Aorta (tissue), 5 donors: ENCODE results near the gene FOXL2. TPM values are rescaled to one million over a fixed set of nuclear protein-coding genes. Genes with fewer than 3 reads are reported as not detected.
A peak's percentile ranks its signal among the peaks of the same experiment; 100 is the strongest.

Experiments
- ATAC-seq: fragments of 200-7000 bp; cut with Tn5 transposase; one replicate; pipeline ENCODE4 v1.9.1; 2022; ENCODE audit warnings: moderate library complexity; ENCODE audit not compliant: low FRiP score
- DNase-seq, 2 donors: peaks; one replicate each; pipeline ENCODE4 v3.0.0-alpha.2; 2020
- H3K27ac ChIP-seq, 2 donors: one replicate each; pipeline ENCODE4 v1.5.1; 2013; ENCODE audit warnings: low read length in 2 of 2, mild to moderate bottlenecking in 2 of 2, moderate library complexity in 2 of 2, control low read depth in 1 of 2, inconsistent platforms in 1 of 2, low read depth in 1 of 2
- H3K27me3 ChIP-seq, 2 donors: one replicate each; pipeline ENCODE4 v1.6.1; 2013; ENCODE audit warnings: control low read depth in 1 of 2, low read length in 1 of 2, mild to moderate bottlenecking in 1 of 2, moderate library complexity in 1 of 2; ENCODE audit not compliant: insufficient read depth in 2 of 2, control insufficient read depth in 1 of 2
- H3K36me3 ChIP-seq, 2 donors: one replicate each; pipeline ENCODE4 v1.6.1; 2013; ENCODE audit warnings: control low read depth in 1 of 2, low read length in 1 of 2, mild to moderate bottlenecking in 1 of 2; ENCODE audit not compliant: insufficient read depth in 2 of 2, control insufficient read depth in 1 of 2
- H3K4me1 ChIP-seq, 2 donors: one replicate each; pipeline ENCODE4 v1.6.1; 2013; ENCODE audit warnings: low read length in 2 of 2, control low read depth in 1 of 2, mild to moderate bottlenecking in 1 of 2, moderate library complexity in 1 of 2; ENCODE audit not compliant: insufficient read depth in 2 of 2, control insufficient read depth in 1 of 2
- H3K4me3 ChIP-seq, 2 donors: one replicate each; pipeline ENCODE4 v1.5.1; 2013; ENCODE audit warnings: low read length in 2 of 2, control low read depth in 1 of 2, mild to moderate bottlenecking in 1 of 2
- H3K9me3 ChIP-seq: one replicate; pipeline ENCODE4 v1.6.1; 2013; ENCODE audit warnings: mild to moderate bottlenecking, low read length; ENCODE audit not compliant: control insufficient read depth
- WGBS, 2 donors: extraction: QIAGEN DNeasy Blood & Tissue Kit; methylation state at CpG; one replicate each; pipeline ENCODE4 v1.1.7; 2013; 5-methylcytosine and 5-hydroxymethylcytosine counted together
- intact Hi-C, 2 donors: fragments of 100-400 bp; cut with DNase I; formaldehyde crosslinking; loops; one replicate each; pipeline versions ENCODE4 v1.14.2 to v1.15.0; 2022
- polyA plus RNA-seq, 2 donors: library from polyadenylated mRNA; stranded (reverse); fragments of 200-250 nt; gene quantifications; one replicate each; pipeline ENCODE4 v1.2.3, GENCODE V29; 2013
- total RNA-seq, 2 donors: library from RNA; stranded (reverse); fragmentation: NEBNext Ultra II Directional; extraction: Animal tissue kit (Norgen Biotek cat#: 25700); gene quantifications; one replicate each; pipeline ENCODE4 v1.2.1, GENCODE V29; 2021
- donor health status: healthy with polysubstance abuse.
- donor health status: Bipolar disorder and iron deficiency.
- donor health status: DM: no; HTN: no; CAD: no.
- donor health status: DM: no; HTN: no; CAD: no.
- donor health status: DM: yes; HTN: yes; CAD: no.

FOXL2 gene
- total and polyA plus RNA-seq, 4 donors, result not detected

DNA sequence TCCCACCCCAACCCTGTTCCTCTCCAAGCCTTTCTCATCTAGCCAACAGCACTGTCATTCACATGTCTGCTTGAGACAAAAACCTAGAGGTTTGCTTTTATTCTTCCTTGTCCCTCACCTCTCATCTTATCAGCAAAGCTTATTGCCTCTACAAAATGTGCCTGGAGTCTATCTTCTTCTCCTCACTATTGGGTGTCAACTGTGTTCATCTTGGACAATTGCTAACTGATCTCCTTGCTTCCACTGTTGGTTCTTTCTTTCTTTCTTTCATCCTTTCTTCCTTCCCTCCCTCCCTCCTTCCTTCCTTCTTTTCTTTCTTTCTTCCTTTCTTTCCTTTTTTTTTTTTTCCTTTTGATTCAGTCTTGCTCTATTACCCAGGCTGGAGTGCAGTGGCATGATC lies 48.2 kb downstream of the FOXL2 start:
- Histone ChIP-seq H3K9me3 (no peaks in the 10 kb centered on the region), H3K27ac (no peak overlapping the region)

DNA sequence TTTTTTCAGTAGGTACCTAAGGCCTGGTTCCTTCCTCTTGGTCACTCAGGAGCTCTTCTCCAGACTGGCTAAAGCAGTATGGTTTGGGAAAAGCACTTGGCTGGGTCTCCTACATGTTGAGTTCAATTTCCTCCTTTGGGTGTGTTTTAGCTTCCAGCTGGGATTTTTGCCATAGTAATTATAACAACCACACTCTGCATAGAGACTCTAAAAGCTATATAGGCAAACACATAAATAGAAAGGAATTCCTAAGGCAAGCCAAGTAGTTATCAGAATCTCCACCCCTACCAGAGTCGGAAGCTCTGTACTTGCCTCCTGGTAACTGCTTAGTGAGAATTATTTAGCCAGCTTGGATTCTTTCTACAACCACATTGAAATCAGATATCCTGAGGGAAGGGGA lies 48.6 kb downstream of the FOXL2 start:
- no peaks in the 10 kb centered on the region for H3K27me3 ChIP-seq
- H3K9me3 ChIP-seq, result no peaks in the 10 kb centered on the region
- peaks cover 0 to 6% of the 10 kb centered on the region in 2 donors for H3K4me1 ChIP-seq
- H3K4me3 ChIP-seq, result no peak overlapping the region
- H3K36me3 ChIP-seq, result no peaks in the 10 kb centered on the region
- intact Hi-C loops, result no loop called here
- ATAC-seq (peak; percentile 64), DNase-seq (no peak)
- WGBS, 2 donors, result 5 to 10% methylated on average over 1 of the region's 1 CpG
- H3K27ac ChIP-seq, result no peak overlapping the region

More for the DNA sequence above, 48.2 kb downstream of the FOXL2 start:
- no peaks in the 10 kb centered on the region for H3K36me3 ChIP-seq
- intact Hi-C loops, result no loop called here
- no peaks in the 10 kb centered on the region for H3K27me3 ChIP-seq
- ATAC-seq, result no peak
- H3K4me3 ChIP-seq, result no peak overlapping the region
- peaks cover 0 to 6% of the 10 kb centered on the region in 2 donors for H3K4me1 ChIP-seq
- DNase-seq, result no peak

Other genes with a start within 250 kb of the FOXL2 start
- gene PIK3CB, start 112.2 kb downstream of the FOXL2 start, total RNA-seq, result 10 to 100 TPM; 27.2 to 29.8 TPM
- 10 to 100 TPM in 1 of 2 donors, 1 to 10 TPM in 1; 8.0 to 11.3 TPM for gene PIK3CB, start 112.2 kb downstream of the FOXL2 start, polyA plus RNA-seq
- gene FOXL2NB, start 80 bp upstream of the FOXL2 start, total RNA-seq, result not detected
- gene FOXL2NB, start 80 bp upstream of the FOXL2 start, polyA plus RNA-seq, result not detected
- gene PRR23A, start 59.1 kb upstream of the FOXL2 start, total RNA-seq, result not detected
- gene PRR23A, start 59.1 kb upstream of the FOXL2 start, polyA plus RNA-seq, result not detected
- gene PRR23B, start 73.8 kb upstream of the FOXL2 start, total RNA-seq, result not detected
- gene PRR23B, start 73.8 kb upstream of the FOXL2 start, polyA plus RNA-seq, result under 1 TPM in 1 of 2 donors, not detected in 1; 0.25 TPM
- gene PRR23C, start 97.8 kb upstream of the FOXL2 start, total RNA-seq, result not detected
- gene PRR23C, start 97.8 kb upstream of the FOXL2 start, polyA plus RNA-seq, result under 1 TPM in 1 of 2 donors, not detected in 1; 0.25 TPM